WERI-Rb-1 (cell line): Measurements from ENCODE around the gene SMIM29.

ENCODE experiments used
- DNase-seq: peaks from one replicate; pipeline ENCODE4 v3.0.0-alpha.2; 2020
- H3K27ac ChIP-seq: fragments of 250-450 bp; sonication (Bioruptor Pico); 2 replicates; pipeline ENCODE4 v1.5.1; 2020; ENCODE audit warnings: mild to moderate bottlenecking, moderate library complexity
- H3K27me3 ChIP-seq: fragments of 250-450 bp; sonication (Bioruptor Pico); 2 replicates; pipeline ENCODE4 v1.5.1; 2021; ENCODE audit warnings: mild to moderate bottlenecking, low read depth, moderate library complexity; ENCODE audit not compliant: insufficient read depth, severe bottlenecking
- H3K36me3 ChIP-seq: fragments of 250-450 bp; sonication (Bioruptor Pico); 2 replicates; pipeline ENCODE4 v1.5.1; 2020; ENCODE audit warnings: mild to moderate bottlenecking, moderate library complexity
- H3K4me3 ChIP-seq: 2 replicates; pipeline ENCODE4 v1.5.1; 2011; ENCODE audit warnings: low read depth, mild to moderate bottlenecking, control low read depth, low read length
- H3K9me3 ChIP-seq: fragments of 250-450 bp; sonication (Bioruptor Pico); 2 replicates; pipeline ENCODE4 v1.5.1; 2021; ENCODE audit warnings: mild to moderate bottlenecking, moderate library complexity; ENCODE audit not compliant: severe bottlenecking
- CTCF ChIP-seq: IDR thresholded peaks from 2 replicates; pipeline ENCODE4 v1.5.1; 2011; ENCODE audit warnings: low read depth, mild to moderate bottlenecking, control low read depth, inconsistent platforms, low read length

The SMIM29 gene

GRCh38 chr6:34285448-34286164 lies 36.8 kb upstream of the SMIM29 start:
- DNase-seq = no peak
- no peaks in the 10 kb centered on the region for H3K9me3 ChIP-seq
- H3K36me3 ChIP-seq = peaks cover 61% of the 10 kb centered on the region
- TF ChIP-seq CTCF = no peak
- H3K4me3 ChIP-seq = no peak overlapping the region
- no peak overlapping the region for H3K27ac ChIP-seq
- H3K27me3 ChIP-seq = no peaks in the 10 kb centered on the region

- TF ChIP-seq CTCF = 0 out of 2 replicates have a peak, but pooled peaks have one; percentile 3
- no peak overlapping the region for H3K27ac ChIP-seq
- peaks cover 57% of the 10 kb centered on the region for H3K36me3 ChIP-seq
- DNase-seq = peak; percentile 59
- H3K4me3 ChIP-seq = no peak overlapping the region
- H3K27me3 ChIP-seq = no peaks in the 10 kb centered on the region
- H3K9me3 ChIP-seq = no peaks in the 10 kb centered on the region
Observed at GRCh38 chr6:34284563-34285447, 36.0 kb upstream of the SMIM29 start.

GRCh38 chr6:34281702-34282334 lies 33.0 kb upstream of the SMIM29 start:
- H3K36me3 ChIP-seq = peaks cover 37% of the 10 kb centered on the region
- no peak for TF ChIP-seq CTCF
- no peak overlapping the region for H3K27ac ChIP-seq

GRCh38 chr6:34280216-34280615 lies 31.4 kb upstream of the SMIM29 start:
- Histone ChIP-seq H3K36me3 (peaks cover 23% of the 10 kb centered on the region), H3K4me3 (no peak overlapping the region), H3K27me3 (no peaks in the 10 kb centered on the region), H3K9me3 (no peaks in the 10 kb centered on the region), H3K27ac (no peak overlapping the region)
- DNase-seq = no peak
- no peak for TF ChIP-seq CTCF

More at GRCh38 chr6:34281702-34282334, 33.0 kb upstream of the SMIM29 start:
- no peak overlapping the region for H3K4me3 ChIP-seq
- no peak for DNase-seq
- no peaks in the 10 kb centered on the region for H3K9me3 ChIP-seq
- H3K27me3 ChIP-seq = no peaks in the 10 kb centered on the region

GRCh38 chr6:34278833-34279232 lies 30.0 kb upstream of the SMIM29 start:
- no peak overlapping the region for H3K4me3 ChIP-seq
- no peak for DNase-seq
- H3K27me3 ChIP-seq = no peaks in the 10 kb centered on the region
- H3K36me3 ChIP-seq = peaks cover 14% of the 10 kb centered on the region
- no peaks in the 10 kb centered on the region for H3K9me3 ChIP-seq
- H3K27ac ChIP-seq = no peak overlapping the region
- TF ChIP-seq CTCF = no peak
